ENCODE data around the gene PAX7. TPM values are rescaled to one million over a fixed set of nuclear protein-coding genes. Genes with fewer than 3 reads are reported as not detected.

PAX7 gene
- polyA plus RNA-seq, 1 of the 3 experiments (the other 2 are of a cell fraction) = not detected

DNA sequence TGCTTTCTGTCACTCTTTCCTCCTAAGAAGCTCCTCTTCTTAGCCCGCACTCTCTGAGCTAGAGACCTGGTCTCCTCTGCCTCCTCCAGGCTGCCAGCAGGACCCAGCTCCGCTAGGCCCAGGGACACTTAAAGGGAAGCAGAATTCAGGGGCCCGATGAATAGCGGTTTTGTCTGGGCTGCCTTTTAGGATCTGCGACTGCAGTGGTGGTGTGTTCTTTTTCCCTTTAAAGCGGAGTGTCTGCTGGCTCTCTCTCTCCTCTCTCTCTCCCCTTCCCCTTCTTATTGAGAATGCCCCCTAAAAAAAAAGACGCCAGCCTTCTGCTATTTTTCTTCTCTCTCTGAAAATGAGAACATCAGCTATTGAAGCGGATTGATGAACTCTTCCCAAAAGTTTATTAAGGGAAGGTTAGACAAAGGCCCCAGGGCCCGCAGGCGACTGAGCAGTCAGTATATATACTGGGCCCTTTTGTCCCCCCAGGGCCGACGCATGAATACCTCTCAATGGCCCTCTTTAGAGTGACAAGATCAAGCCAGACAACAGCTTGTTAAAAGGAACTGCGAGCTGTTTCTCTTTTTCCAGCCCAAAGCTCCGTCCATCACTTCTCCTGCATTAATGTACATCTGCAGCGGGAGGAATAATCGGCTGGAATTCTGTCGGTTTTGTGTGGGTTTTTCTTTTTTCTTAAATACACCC is 27.0 kb downstream of the PAX7 start:
- no peak overlapping the region for H3K4me2 ChIP-seq
- no peak overlapping the region for H3K27ac ChIP-seq (ENCODE audit: low read depth in 2 of 2, low read length in 1 of 2)
- CTCF ChIA-PET = interaction anchor here (0.8 to 1.6 kb wide), 6 partner anchors 9 to 163 kb away, joined by 3 to 5 read pairs (median 4); no protein-coding TSS in a partner anchor
- H2AFZ ChIP-seq (ENCODE audit: low read depth) = no peak overlapping the region
- H3K79me2 ChIP-seq (ENCODE audit: insufficient read depth) = no peaks in the 10 kb centered on the region
- no peaks in the 10 kb centered on the region for H4K20me1 ChIP-seq (ENCODE audit: insufficient read depth)
- no peak overlapping the region for H3K9ac ChIP-seq
- no peak for TF ChIP-seq MXI1 (IDR thresholded peaks at IDR 0.05; ENCODE audit: low read depth, low read length)
- no peak for TF ChIP-seq GABPA (IDR thresholded peaks at IDR 0.05; ENCODE audit: low read depth)
- TF ChIP-seq ELF1 (IDR thresholded peaks at IDR 0.05) = no peak
- no peak for TF ChIP-seq GATA2 (CRISPR knock-in tag; IDR thresholded peaks at IDR 0.05)
- no peak for TF ChIP-seq EZH2phosphoT487 (IDR thresholded peaks at IDR 0.05; ENCODE audit: borderline replicate concordance, low read depth)
- TF ChIP-seq FOSL2 (IDR thresholded peaks at IDR 0.05; ENCODE audit: borderline replicate concordance, low read depth) = no peak
- TF ChIP-seq, protein P1, sequence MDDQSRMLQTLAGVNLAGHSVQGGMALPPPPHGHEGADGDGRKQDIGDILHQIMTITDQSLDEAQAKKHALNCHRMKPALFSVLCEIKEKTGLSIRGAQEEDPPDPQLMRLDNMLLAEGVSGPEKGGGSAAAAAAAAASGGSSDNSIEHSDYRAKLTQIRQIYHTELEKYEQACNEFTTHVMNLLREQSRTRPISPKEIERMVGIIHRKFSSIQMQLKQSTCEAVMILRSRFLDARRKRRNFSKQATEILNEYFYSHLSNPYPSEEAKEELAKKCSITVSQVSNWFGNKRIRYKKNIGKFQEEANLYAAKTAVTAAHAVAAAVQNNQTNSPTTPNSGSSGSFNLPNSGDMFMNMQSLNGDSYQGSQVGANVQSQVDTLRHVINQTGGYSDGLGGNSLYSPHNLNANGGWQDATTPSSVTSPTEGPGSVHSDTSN (IDR thresholded peaks at IDR 0.05) = no peak
- POLR2A ChIA-PET = no interaction called here
- H3K27me3 ChIP-seq (ENCODE audit: insufficient read depth) = peaks cover 24% of the 10 kb centered on the region; the same call in 1 of the 2 replicates
- no peaks in the 10 kb centered on the region for H3F3A ChIP-seq (replicated peaks; ENCODE audit: insufficient read depth)
- WGBS (ENCODE audit: low lambda C conversion rate) = 48% methylated on average over 15 of the region's 17 CpGs
- no peaks in the 10 kb centered on the region for H3K9me2 ChIP-seq
- no peaks in the 10 kb centered on the region; a peak in 1 of 4 replicates for H3K4me1 ChIP-seq (ENCODE audit: control insufficient read depth in 1 of 2, insufficient read depth in 2 of 2, low read depth in 1 of 2, low read length in 1 of 2)
- no peaks in the 10 kb centered on the region for H3K9me3 ChIP-seq
- DNase-seq = no peak
- no peaks in the 10 kb centered on the region for H3K36me3 ChIP-seq (replicated peaks in 1 of 2; ENCODE audit: control insufficient read depth in 1 of 2, insufficient read depth in 2 of 2, low read length in 1 of 2)
- H3K4me3 ChIP-seq (ENCODE audit: low read depth in 2 of 2, low read length in 1 of 2) = no peak overlapping the region

DNA sequence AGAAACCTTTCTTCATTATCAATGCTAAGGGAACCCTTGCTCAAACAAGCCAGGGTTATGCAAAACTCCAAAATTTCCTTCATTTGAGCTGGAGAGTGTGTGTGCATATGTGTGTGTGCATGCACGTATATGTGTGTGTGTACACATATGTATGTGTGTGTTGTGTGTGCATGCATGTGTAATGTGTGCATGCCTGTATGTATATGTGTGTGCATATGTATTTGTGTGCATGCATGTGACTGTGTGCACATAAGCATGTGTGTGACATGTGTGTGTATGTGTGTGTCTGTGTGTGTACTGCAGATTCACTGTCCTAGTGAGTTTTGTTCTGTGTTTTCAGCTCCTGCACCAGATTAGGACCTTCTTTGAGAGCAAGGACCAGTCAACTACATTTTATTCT is 28.2 kb downstream of the PAX7 start:
- Histone ChIP-seq H3K9me3 (no peaks in the 10 kb centered on the region), H3K27ac (ENCODE audit: low read depth in 2 of 2, low read length in 1 of 2) (no peak overlapping the region), H3K4me2 (no peak overlapping the region), H3K36me3 (replicated peaks in 1 of 2; ENCODE audit: control insufficient read depth in 1 of 2, insufficient read depth in 2 of 2, low read length in 1 of 2) (no peaks in the 10 kb centered on the region), H3K9ac (no peak overlapping the region), H3K9me2 (no peaks in the 10 kb centered on the region), H3K27me3 (ENCODE audit: insufficient read depth) (peaks cover 16% of the 10 kb centered on the region; the same call in 1 of the 2 replicates), H3K79me2 (ENCODE audit: insufficient read depth) (no peaks in the 10 kb centered on the region), H3K4me3 (ENCODE audit: low read depth in 2 of 2, low read length in 1 of 2) (no peak overlapping the region), H2AFZ (ENCODE audit: low read depth) (no peak overlapping the region), H4K20me1 (ENCODE audit: insufficient read depth) (no peaks in the 10 kb centered on the region), H3F3A (replicated peaks; ENCODE audit: insufficient read depth) (no peaks in the 10 kb centered on the region), H3K4me1 (ENCODE audit: control insufficient read depth in 1 of 2, insufficient read depth in 2 of 2, low read depth in 1 of 2, low read length in 1 of 2) (no peaks in the 10 kb centered on the region; a peak in 1 of 4 replicates)
- WGBS (ENCODE audit: low lambda C conversion rate) = 46% methylated on average over 1 of the region's 1 CpG
- TF ChIP-seq GATA2 (CRISPR knock-in tag; IDR thresholded peaks at IDR 0.05) (no peak), RAD21 (IDR thresholded peaks at IDR 0.05; ENCODE audit: low read length) (no peak), MEF2A (IDR thresholded peaks at IDR 0.05; ENCODE audit: borderline replicate concordance, low read depth) (no peak), JUND (IDR thresholded peaks at IDR 0.05) (no peak), TCF12 (IDR thresholded peaks at IDR 0.05) (no peak)
- TF ChIP-seq, protein P2, sequence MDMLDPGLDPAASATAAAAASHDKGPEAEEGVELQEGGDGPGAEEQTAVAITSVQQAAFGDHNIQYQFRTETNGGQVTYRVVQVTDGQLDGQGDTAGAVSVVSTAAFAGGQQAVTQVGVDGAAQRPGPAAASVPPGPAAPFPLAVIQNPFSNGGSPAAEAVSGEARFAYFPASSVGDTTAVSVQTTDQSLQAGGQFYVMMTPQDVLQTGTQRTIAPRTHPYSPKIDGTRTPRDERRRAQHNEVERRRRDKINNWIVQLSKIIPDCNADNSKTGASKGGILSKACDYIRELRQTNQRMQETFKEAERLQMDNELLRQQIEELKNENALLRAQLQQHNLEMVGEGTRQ (IDR thresholded peaks at IDR 0.05; ENCODE audit: borderline replicate concordance, low read depth, low read length) = no peak
- ChIA-PET POLR2A (no interaction called here), CTCF (no interaction called here)
- no peak for DNase-seq

Measured in SK-N-SH (cell line).